ENCODE measurements around the gene RPP14. TPM values are rescaled to one million over a fixed set of nuclear protein-coding genes. Genes with fewer than 3 reads are reported as not detected.

The RPP14 gene
- total RNA-seq, 1 experiment from 2014 or later = 7.6 TPM

- no peak overlapping the region for H3K4me3 ChIP-seq (ENCODE audit: low read length)
- peaks cover 71% of the 10 kb centered on the region for H3K79me2 ChIP-seq (ENCODE audit: low read length)
- H3K4me1 ChIP-seq (ENCODE audit: low read length) = peaks cover 97% of the 10 kb centered on the region
- peak overlapping the region; percentile 46 for H3K4me2 ChIP-seq (ENCODE audit: low read depth, low read length, poor library complexity, severe bottlenecking)
- peaks cover 31% of the 10 kb centered on the region for H3K36me3 ChIP-seq (ENCODE audit: insufficient read depth, low read length)
- peak overlapping the region; percentile 42 for H3K9ac ChIP-seq (ENCODE audit: low read length)
- no peaks in the 10 kb centered on the region; the same call in 1 of the 2 replicates for H4K20me1 ChIP-seq (ENCODE audit: insufficient read depth, low read depth, low read length)
- H3K9me3 ChIP-seq (ENCODE audit: low read length) = no peaks in the 10 kb centered on the region
- peak overlapping the region; percentile 100 for H3K27ac ChIP-seq (ENCODE audit: low read length)
- no peak overlapping the region for H2AFZ ChIP-seq (ENCODE audit: low read length)
- no peak for DNase-seq
- H3K27me3 ChIP-seq (ENCODE audit: low read length) = no peaks in the 10 kb centered on the region
- H3K9me2 ChIP-seq (replicated peaks; ENCODE audit: insufficient read depth, low read length) = no peaks in the 10 kb centered on the region
Measured at GRCh38 chr3:58347984-58348383, 41.9 kb downstream of the RPP14 start.

DNA sequence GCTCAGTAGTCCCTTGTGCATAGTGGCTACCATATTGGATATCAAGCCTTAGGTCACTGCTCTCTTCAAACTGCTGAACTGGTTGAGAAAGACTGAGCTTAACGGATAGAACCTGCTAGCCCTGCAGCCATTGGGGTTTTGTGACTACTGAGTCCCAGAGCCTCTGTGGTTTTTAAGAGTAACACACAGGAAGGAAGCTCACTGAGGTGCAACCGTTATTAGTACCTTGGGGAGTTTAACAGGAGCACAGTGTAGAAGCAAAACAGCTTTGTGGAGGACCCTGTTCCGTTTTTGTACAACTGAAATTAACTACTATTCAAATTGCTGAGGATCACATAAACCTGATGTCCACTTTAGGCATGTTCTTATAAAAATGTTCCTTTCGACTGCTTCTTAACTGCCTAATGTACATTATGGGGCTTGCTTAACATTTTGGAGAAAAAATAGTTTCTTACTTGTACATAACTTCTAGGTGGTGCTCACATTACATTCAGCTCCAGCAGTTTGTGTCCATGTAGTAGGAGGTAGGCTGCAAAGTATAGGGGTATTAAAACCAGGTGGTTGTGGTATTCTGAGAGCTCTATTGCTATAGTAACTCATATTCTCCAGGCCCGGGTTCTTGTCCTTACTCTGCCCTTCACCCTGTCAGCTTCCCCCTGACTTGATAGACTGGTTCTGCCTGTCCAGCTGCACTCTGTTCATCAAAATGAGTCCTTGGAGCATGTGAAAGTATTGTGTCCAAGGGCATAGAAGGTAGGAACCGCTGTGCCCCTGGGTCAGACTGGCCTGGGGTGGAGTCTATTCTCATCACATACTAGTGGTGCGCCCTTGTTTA, 44.0 kb downstream of the RPP14 start:
- Histone ChIP-seq H2AFZ (ENCODE audit: low read length) (no peak overlapping the region), H3K79me2 (ENCODE audit: low read length) (peaks cover 71% of the 10 kb centered on the region), H3K27ac (ENCODE audit: low read length) (peak overlapping the region; percentile 100), H3K4me2 (ENCODE audit: low read depth, low read length, poor library complexity, severe bottlenecking) (peak overlapping the region; percentile 95), H3K4me1 (ENCODE audit: low read length) (peaks cover 97% of the 10 kb centered on the region), H3K9me2 (replicated peaks; ENCODE audit: insufficient read depth, low read length) (no peaks in the 10 kb centered on the region), H4K20me1 (ENCODE audit: insufficient read depth, low read depth, low read length) (peaks cover 4% of the 10 kb centered on the region; the same call in 1 of the 2 replicates), H3K36me3 (ENCODE audit: insufficient read depth, low read length) (peaks cover 23% of the 10 kb centered on the region; the same call in 1 of the 2 replicates), H3K9ac (ENCODE audit: low read length) (peak overlapping the region; percentile 90), H3K9me3 (ENCODE audit: low read length) (no peaks in the 10 kb centered on the region), H3K27me3 (ENCODE audit: low read length) (no peaks in the 10 kb centered on the region), H3K4me3 (ENCODE audit: low read length) (peak overlapping the region; percentile 63)
- peak; percentile 97 for DNase-seq

GRCh38 chr3:58350627-58351013, 44.6 kb downstream of the RPP14 start:
- Histone ChIP-seq H3K9ac (ENCODE audit: low read length) (peak overlapping the region; percentile 90), H3K36me3 (ENCODE audit: insufficient read depth, low read length) (peaks cover 20% of the 10 kb centered on the region; the same call in 1 of the 2 replicates), H3K4me3 (ENCODE audit: low read length) (peak overlapping the region; percentile 63), H3K4me1 (ENCODE audit: low read length) (peaks cover 97% of the 10 kb centered on the region), H4K20me1 (ENCODE audit: insufficient read depth, low read depth, low read length) (peaks cover 6% of the 10 kb centered on the region; the same call in 1 of the 2 replicates), H2AFZ (ENCODE audit: low read length) (no peak overlapping the region), H3K9me2 (replicated peaks; ENCODE audit: insufficient read depth, low read length) (no peaks in the 10 kb centered on the region), H3K9me3 (ENCODE audit: low read length) (no peaks in the 10 kb centered on the region), H3K4me2 (ENCODE audit: low read depth, low read length, poor library complexity, severe bottlenecking) (peak overlapping the region; percentile 95), H3K79me2 (ENCODE audit: low read length) (peaks cover 73% of the 10 kb centered on the region), H3K27ac (ENCODE audit: low read length) (peak overlapping the region; percentile 100), H3K27me3 (ENCODE audit: low read length) (no peaks in the 10 kb centered on the region)
- no peak for DNase-seq

DNA sequence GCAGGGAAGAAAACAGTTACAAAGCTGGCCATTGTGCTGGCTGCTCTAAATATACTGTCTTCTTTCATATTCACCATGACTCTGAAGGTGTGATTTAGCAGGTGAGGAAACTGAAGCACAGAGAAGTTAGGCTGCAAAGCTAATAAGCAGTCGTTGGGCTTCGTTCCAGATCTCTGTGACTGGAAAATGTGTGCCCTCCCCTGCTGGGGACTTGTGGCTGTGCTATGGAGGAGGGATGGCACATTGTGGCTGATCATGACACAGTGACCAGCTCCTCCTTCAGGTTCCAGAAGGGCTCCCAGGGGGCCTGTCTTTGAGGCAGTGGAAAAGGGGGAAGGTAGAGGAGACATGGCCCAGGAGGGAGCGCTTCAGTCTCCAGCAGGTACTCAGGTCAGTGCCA, 45.9 kb downstream of the RPP14 start:
- H3K4me2 ChIP-seq (ENCODE audit: low read depth, low read length, poor library complexity, severe bottlenecking) = peak overlapping the region; percentile 95

GRCh38 chr3:58352626-58353025, 46.6 kb downstream of the RPP14 start:
- H3K9ac ChIP-seq (ENCODE audit: low read length) = peak overlapping the region; percentile 90
- H3K79me2 ChIP-seq (ENCODE audit: low read length) = peaks cover 77% of the 10 kb centered on the region
- H3K4me2 ChIP-seq (ENCODE audit: low read depth, low read length, poor library complexity, severe bottlenecking) = peak overlapping the region; percentile 95
- peaks cover 22% of the 10 kb centered on the region; the same call in 1 of the 2 replicates for H3K36me3 ChIP-seq (ENCODE audit: insufficient read depth, low read length)
- peaks cover 8% of the 10 kb centered on the region; the same call in 1 of the 2 replicates for H4K20me1 ChIP-seq (ENCODE audit: insufficient read depth, low read depth, low read length)
- no peaks in the 10 kb centered on the region for H3K27me3 ChIP-seq (ENCODE audit: low read length)
- no peak overlapping the region for H2AFZ ChIP-seq (ENCODE audit: low read length)
- no peaks in the 10 kb centered on the region for H3K9me2 ChIP-seq (replicated peaks; ENCODE audit: insufficient read depth, low read length)
- no peak for DNase-seq
- H3K4me1 ChIP-seq (ENCODE audit: low read length) = peaks cover 98% of the 10 kb centered on the region
- H3K9me3 ChIP-seq (ENCODE audit: low read length) = no peaks in the 10 kb centered on the region
- peak overlapping the region; percentile 63 for H3K4me3 ChIP-seq (ENCODE audit: low read length)
- H3K27ac ChIP-seq (ENCODE audit: low read length) = peak overlapping the region; percentile 100

More for the DNA sequence above, 45.9 kb downstream of the RPP14 start:
- peak overlapping the region; percentile 90 for H3K9ac ChIP-seq (ENCODE audit: low read length)
- H3K4me3 ChIP-seq (ENCODE audit: low read length) = peak overlapping the region; percentile 63
- H3K4me1 ChIP-seq (ENCODE audit: low read length) = peaks cover 98% of the 10 kb centered on the region
- H3K9me3 ChIP-seq (ENCODE audit: low read length) = no peaks in the 10 kb centered on the region
- H3K79me2 ChIP-seq (ENCODE audit: low read length) = peaks cover 77% of the 10 kb centered on the region
- no peaks in the 10 kb centered on the region for H3K9me2 ChIP-seq (replicated peaks; ENCODE audit: insufficient read depth, low read length)
- DNase-seq = peak; percentile 72
- peaks cover 22% of the 10 kb centered on the region; the same call in 1 of the 2 replicates for H3K36me3 ChIP-seq (ENCODE audit: insufficient read depth, low read length)
- H3K27me3 ChIP-seq (ENCODE audit: low read length) = no peaks in the 10 kb centered on the region
- peaks cover 8% of the 10 kb centered on the region; the same call in 1 of the 2 replicates for H4K20me1 ChIP-seq (ENCODE audit: insufficient read depth, low read depth, low read length)
- H3K27ac ChIP-seq (ENCODE audit: low read length) = peak overlapping the region; percentile 100
- H2AFZ ChIP-seq (ENCODE audit: low read length) = no peak overlapping the region

DNA sequence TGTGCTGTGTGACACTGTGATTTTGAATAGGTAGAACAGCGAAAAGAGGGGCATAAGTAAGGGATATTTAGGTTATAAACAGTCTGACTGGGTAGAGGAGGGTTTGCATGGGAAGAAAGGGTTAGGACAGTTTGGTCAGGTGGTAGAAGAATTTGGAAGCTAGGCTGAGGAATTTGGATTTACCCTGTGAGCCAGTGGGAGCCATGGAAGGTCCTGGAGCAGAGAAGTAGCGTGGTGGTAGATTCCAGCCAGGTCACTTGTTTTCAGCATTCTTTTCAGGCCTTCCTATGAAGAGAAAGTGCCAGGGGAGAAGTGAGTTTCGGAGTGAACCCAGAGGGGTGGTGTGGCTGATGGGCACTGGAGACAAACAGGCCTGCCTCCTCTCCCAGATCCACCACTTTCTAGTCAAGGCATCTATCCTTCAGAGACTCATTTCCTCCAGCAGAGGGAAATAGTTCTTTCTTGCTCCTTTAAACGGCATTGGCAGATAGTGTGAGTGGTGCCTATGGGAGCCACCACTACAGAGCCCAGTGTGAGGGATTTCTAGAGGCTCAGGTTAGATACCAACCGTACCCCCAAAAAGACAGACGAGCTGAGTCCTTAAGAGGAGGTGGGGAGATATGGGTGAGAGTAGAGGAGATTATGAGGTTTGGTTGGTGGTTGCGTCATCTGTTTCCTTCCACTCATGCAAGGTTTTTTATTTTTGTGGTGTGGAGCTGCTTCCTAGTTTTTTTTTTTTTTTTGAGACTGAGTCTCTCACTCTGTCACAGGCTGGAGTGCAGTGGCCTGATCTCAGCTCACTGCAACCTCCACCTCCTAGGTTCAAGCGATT, 47.9 kb downstream of the RPP14 start:
- H3K36me3 ChIP-seq (ENCODE audit: insufficient read depth, low read length) = peaks cover 28% of the 10 kb centered on the region; the same call in 1 of the 2 replicates
- H3K27me3 ChIP-seq (ENCODE audit: low read length) = no peaks in the 10 kb centered on the region
- peak; percentile 74 for DNase-seq
- peaks cover 84% of the 10 kb centered on the region for H3K79me2 ChIP-seq (ENCODE audit: low read length)
- H3K27ac ChIP-seq (ENCODE audit: low read length) = peak overlapping the region; percentile 100
- H2AFZ ChIP-seq (ENCODE audit: low read length) = no peak overlapping the region
- peak overlapping the region; percentile 95 for H3K4me2 ChIP-seq (ENCODE audit: low read depth, low read length, poor library complexity, severe bottlenecking)
- H3K9ac ChIP-seq (ENCODE audit: low read length) = peak overlapping the region; percentile 74
- peaks cover 98% of the 10 kb centered on the region for H3K4me1 ChIP-seq (ENCODE audit: low read length)
- no peaks in the 10 kb centered on the region for H3K9me2 ChIP-seq (replicated peaks; ENCODE audit: insufficient read depth, low read length)
- H3K4me3 ChIP-seq (ENCODE audit: low read length) = peak overlapping the region; percentile 36
- peaks cover 8% of the 10 kb centered on the region; the same call in 1 of the 2 replicates for H4K20me1 ChIP-seq (ENCODE audit: insufficient read depth, low read depth, low read length)
- H3K9me3 ChIP-seq (ENCODE audit: low read length) = no peaks in the 10 kb centered on the region

- H3K27ac ChIP-seq (ENCODE audit: low read length) = peak overlapping the region; percentile 100
- peak overlapping the region; percentile 44; the same call in 1 of the 2 replicates for H3K4me3 ChIP-seq (ENCODE audit: low read length)
- H3K9me3 ChIP-seq (ENCODE audit: low read length) = no peaks in the 10 kb centered on the region
- peaks cover 29% of the 10 kb centered on the region; the same call in 1 of the 2 replicates for H3K36me3 ChIP-seq (ENCODE audit: insufficient read depth, low read length)
- H3K4me1 ChIP-seq (ENCODE audit: low read length) = peaks cover 97% of the 10 kb centered on the region
- no peaks in the 10 kb centered on the region for H3K9me2 ChIP-seq (replicated peaks; ENCODE audit: insufficient read depth, low read length)
- H3K4me2 ChIP-seq (ENCODE audit: low read depth, low read length, poor library complexity, severe bottlenecking) = peak overlapping the region; percentile 95
- H3K27me3 ChIP-seq (ENCODE audit: low read length) = no peaks in the 10 kb centered on the region
- H4K20me1 ChIP-seq (ENCODE audit: insufficient read depth, low read depth, low read length) = peaks cover 14% of the 10 kb centered on the region; the same call in 1 of the 2 replicates
- peaks cover 96% of the 10 kb centered on the region for H3K79me2 ChIP-seq (ENCODE audit: low read length)
- peak overlapping the region; percentile 74 for H3K9ac ChIP-seq (ENCODE audit: low read length)
- DNase-seq = peak; percentile 89
- no peak overlapping the region for H2AFZ ChIP-seq (ENCODE audit: low read length)
Measured at GRCh38 chr3:58355179-58355578, 49.1 kb downstream of the RPP14 start.
